ENCODE measurements around the gene SHISAL2B. TPM values are rescaled to one million over a fixed set of nuclear protein-coding genes. Genes with fewer than 3 reads are reported as not detected.

Gene SHISAL2B
- total RNA-seq, 2 donors from 2014 or later: 0.99 to 9.9 TPM

DNA sequence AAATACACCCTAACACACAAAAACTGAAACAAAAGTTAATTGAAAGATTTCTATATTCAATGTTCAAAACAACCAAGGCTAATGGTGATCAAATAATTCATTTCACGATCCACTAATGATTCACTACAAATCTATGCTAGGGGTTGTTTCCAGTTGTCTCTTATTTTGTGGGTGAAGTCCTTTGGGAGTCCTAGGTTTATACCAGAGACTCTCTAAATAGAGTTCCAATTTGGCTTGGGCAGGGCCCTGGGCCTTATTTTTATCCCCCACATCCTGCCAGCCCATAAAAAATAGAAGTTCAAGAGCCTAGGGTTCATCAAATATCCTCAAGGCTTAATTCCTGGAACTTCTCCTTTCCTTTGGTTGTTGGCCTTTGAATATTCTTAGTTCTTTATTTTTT, 52.1 kb downstream of the SHISAL2B start:
- TF ChIP-seq, protein P1, sequence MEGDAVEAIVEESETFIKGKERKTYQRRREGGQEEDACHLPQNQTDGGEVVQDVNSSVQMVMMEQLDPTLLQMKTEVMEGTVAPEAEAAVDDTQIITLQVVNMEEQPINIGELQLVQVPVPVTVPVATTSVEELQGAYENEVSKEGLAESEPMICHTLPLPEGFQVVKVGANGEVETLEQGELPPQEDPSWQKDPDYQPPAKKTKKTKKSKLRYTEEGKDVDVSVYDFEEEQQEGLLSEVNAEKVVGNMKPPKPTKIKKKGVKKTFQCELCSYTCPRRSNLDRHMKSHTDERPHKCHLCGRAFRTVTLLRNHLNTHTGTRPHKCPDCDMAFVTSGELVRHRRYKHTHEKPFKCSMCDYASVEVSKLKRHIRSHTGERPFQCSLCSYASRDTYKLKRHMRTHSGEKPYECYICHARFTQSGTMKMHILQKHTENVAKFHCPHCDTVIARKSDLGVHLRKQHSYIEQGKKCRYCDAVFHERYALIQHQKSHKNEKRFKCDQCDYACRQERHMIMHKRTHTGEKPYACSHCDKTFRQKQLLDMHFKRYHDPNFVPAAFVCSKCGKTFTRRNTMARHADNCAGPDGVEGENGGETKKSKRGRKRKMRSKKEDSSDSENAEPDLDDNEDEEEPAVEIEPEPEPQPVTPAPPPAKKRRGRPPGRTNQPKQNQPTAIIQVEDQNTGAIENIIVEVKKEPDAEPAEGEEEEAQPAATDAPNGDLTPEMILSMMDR (IDR thresholded peaks at IDR 0.05): no peak
- TF ChIP-seq POLR2A (IDR thresholded peaks at IDR 0.05): no peak
- H3K4me3 ChIP-seq: no peak overlapping the region
- no peaks in the 10 kb centered on the region for H3K27me3 ChIP-seq
- WGBS, 2 donors: 83 to 96% methylated on average over 1 of the region's 1 CpG
- H3K9me3 ChIP-seq: no peaks in the 10 kb centered on the region
- intact Hi-C loops (cut with DNase I): no loop called here
- H3K4me1 ChIP-seq: peaks cover 6% of the 10 kb centered on the region
- no peak for DNase-seq
- ATAC-seq: no peak
- H3K36me3 ChIP-seq (replicated peaks in 1 of 2; ENCODE audit: insufficient read depth in 1 of 2, low read depth in 2 of 2): peaks cover 0 to 7% of the 10 kb centered on the region in 2 donors
- no peak overlapping the region for H3K27ac ChIP-seq

DNA sequence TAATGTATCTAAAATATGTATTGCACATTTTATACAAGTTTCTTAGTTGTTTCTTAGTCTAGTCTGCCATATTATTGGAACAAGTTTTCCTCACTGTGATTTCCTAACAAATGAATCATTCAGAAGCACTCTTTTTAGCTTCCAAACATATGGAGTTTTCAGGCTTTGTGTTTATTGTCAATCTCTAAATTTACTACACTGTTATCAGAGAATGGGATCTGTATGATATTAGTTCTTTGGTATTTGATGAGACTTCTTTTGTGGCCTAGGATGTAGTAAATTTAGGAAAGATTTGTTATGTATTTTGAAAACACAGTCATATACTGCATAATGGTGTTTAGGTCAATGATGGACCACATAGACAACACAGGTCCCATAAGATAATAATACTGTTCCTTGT, 52.5 kb downstream of the SHISAL2B start:
- ATAC-seq (no peak), DNase-seq (no peak)
- H3K4me1 ChIP-seq: peaks cover 6% of the 10 kb centered on the region
- H3K9me3 ChIP-seq: no peaks in the 10 kb centered on the region
- no peak overlapping the region for H3K4me3 ChIP-seq
- intact Hi-C loops (cut with DNase I): no loop called here
- no peak overlapping the region for H3K27ac ChIP-seq
- peaks cover 0 to 7% of the 10 kb centered on the region in 2 donors for H3K36me3 ChIP-seq (replicated peaks in 1 of 2; ENCODE audit: insufficient read depth in 1 of 2, low read depth in 2 of 2)
- no peak for TF ChIP-seq POLR2A (IDR thresholded peaks at IDR 0.05)
- TF ChIP-seq, protein P1 (IDR thresholded peaks at IDR 0.05): no peak
- H3K27me3 ChIP-seq: no peaks in the 10 kb centered on the region

DNA sequence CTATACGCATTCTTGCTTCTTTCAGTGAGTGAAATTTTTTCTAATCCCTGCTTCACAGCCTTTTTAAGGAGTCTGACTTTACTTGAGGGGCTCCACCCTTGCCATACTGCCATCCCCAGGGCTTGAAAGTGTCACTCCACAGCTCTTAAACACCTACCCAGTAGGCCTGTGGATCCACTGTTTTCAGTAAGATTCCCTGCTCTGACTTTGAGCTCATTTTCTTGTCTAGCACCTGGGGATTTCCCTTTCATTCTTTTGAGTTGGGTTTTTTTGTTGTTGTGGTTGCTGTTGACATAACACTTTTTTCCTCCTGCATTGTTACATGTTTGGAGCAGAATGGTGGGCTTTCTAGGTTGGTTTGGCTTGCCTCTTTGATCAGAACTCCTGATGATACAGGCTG, 54.6 kb downstream of the SHISAL2B start:
- no peak for DNase-seq
- no peak for ATAC-seq
- WGBS, 2 donors: 91 to 92% methylated on average over 1 of the region's 1 CpG
- Histone ChIP-seq H3K27me3 (no peaks in the 10 kb centered on the region), H3K9me3 (no peaks in the 10 kb centered on the region), H3K4me1 (peaks cover 6% of the 10 kb centered on the region), H3K4me3 (no peak overlapping the region), H3K27ac (no peak overlapping the region), H3K36me3 (replicated peaks in 1 of 2; ENCODE audit: insufficient read depth in 1 of 2, low read depth in 2 of 2) (peaks cover 0 to 2% of the 10 kb centered on the region in 2 donors)
- intact Hi-C loops (cut with DNase I): no loop called here
- TF ChIP-seq POLR2A (IDR thresholded peaks at IDR 0.05): no peak
- TF ChIP-seq, protein P1 (IDR thresholded peaks at IDR 0.05): no peak

DNA sequence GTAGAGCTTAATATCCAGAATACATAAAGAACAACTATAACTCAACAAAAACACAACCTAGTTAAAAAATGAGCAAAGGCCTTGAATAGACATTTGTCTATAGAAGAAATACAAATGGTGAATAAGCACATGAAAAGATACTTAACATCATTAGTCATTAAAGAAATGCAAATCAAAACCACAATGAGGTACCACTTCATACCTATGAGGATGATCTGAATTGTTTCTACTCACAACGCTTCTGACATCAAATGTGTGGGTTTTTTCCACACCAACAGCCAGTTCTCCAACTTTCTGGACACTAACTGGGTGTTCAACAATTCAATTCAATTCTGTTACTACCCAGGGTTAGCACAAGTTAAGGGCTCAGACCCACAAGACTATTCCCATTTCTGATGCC, 56.1 kb downstream of the SHISAL2B start:
- intact Hi-C loops (cut with DNase I): no loop called here
- no peak for DNase-seq

DNA sequence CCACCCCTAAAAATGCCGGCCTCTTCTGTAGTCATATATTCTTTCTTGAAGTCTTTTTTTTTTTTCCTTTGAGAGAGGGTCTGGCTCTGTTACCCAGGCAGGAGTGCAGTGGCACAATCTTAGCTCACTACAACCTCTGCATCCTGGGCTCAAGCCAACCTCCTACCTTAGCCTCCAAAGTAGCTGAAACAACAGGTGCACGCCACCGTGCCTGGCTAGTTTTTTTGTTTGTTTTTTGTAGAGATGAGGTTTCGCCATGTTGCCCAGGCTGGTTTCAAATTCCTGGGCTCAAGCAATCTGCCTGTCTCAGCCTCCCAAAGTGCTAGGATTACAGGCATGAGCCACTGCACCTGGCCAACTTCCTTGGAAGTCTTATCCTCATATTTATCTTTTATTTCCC, 59.1 kb downstream of the SHISAL2B start:
- no peak overlapping the region for H3K4me3 ChIP-seq
- H3K9me3 ChIP-seq: no peaks in the 10 kb centered on the region
- intact Hi-C loops (cut with DNase I): no loop called here
- DNase-seq (no peak), ATAC-seq (no peak)
- H3K27ac ChIP-seq: no peak overlapping the region
- TF ChIP-seq, protein P1 (IDR thresholded peaks at IDR 0.05): no peak
- no peaks in the 10 kb centered on the region for H3K4me1 ChIP-seq
- H3K36me3 ChIP-seq (replicated peaks in 1 of 2; ENCODE audit: insufficient read depth in 1 of 2, low read depth in 2 of 2): no peaks in the 10 kb centered on the region
- WGBS, 2 donors: 77 to 78% methylated on average over 4 of the region's 4 CpGs
- no peaks in the 10 kb centered on the region for H3K27me3 ChIP-seq

More for the DNA sequence above, 56.1 kb downstream of the SHISAL2B start:
- no peak for ATAC-seq
- peaks cover 6% of the 10 kb centered on the region for H3K4me1 ChIP-seq
- no peak overlapping the region for H3K4me3 ChIP-seq
- no peaks in the 10 kb centered on the region for H3K27me3 ChIP-seq
- H3K27ac ChIP-seq: no peak overlapping the region
- no peaks in the 10 kb centered on the region for H3K36me3 ChIP-seq (replicated peaks in 1 of 2; ENCODE audit: insufficient read depth in 1 of 2, low read depth in 2 of 2)
- TF ChIP-seq, protein P1 (IDR thresholded peaks at IDR 0.05): no peak
- no peak for TF ChIP-seq POLR2A (IDR thresholded peaks at IDR 0.05)
- no peaks in the 10 kb centered on the region for H3K9me3 ChIP-seq
- 90 to 100% methylated on average over 1 of the region's 1 CpG for WGBS, 2 donors
